ENCODE data around the gene LINC01488. TPM values are rescaled to one million over a fixed set of nuclear protein-coding genes. Genes with fewer than 3 reads are reported as not detected.

Gene LINC01488
- total RNA-seq, 4 donors from 2014 or later, result not detected

DNA sequence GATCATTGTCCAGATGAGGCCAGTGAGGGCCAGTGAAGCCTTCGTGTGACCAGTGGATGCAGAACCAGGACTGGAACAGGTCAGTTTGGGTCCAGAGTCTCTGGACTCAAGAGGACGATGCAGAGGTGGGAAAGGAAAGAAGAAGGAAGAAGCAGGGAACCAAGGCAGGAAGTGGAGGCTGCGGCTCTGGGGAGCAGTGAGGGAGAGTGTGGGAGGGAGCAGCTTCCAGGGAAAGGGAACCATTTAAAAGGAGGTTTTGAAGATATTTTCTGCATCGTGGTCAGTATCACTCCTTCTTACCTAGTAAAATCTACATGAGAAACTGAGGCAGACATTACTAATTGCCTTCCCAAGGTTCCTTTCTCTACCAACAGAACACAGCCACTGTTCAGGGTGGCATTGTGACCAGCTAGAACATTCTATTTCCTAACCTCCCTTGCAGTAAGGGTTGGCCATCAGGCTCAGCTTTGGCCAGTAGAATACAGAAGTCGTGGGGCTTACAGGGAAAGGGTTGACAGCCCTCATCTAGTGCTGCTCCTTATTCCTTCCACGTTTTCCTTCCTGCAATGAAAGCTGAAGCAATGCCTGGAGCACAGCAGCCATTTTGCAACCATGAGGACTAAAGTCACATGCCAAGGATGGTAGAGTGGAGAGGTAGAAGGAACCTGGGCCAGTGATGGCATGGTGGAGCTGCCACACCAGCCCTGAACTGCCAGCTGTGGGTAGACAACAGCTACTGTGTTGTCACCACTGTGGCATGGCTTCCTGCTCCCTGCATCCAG, 29.1 kb upstream of the LINC01488 start:
- intact Hi-C loops (cut with DNase I; ENCODE audit: low total_unique reads), result no loop called here

DNA sequence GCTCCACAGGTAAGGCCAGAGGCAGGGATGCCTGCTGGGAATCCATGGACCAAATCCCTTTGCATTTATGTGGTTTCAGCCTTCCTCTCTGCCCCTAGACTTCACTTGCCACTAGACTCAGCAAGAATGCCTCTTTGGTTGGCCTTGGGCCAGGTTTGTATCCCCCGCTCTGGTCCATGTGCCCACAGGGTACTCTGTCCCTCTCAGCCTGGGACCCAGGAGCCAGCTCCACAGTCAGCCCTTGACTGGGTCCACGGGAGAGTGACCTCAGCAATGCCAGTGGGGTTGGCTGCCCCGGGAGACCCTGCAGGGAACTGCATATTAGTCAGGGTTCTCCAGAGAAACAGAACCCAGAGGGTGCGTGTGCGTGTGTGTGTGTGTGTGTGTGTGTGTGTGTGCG, 28.3 kb upstream of the LINC01488 start:
- H3K4me3 ChIP-seq (ENCODE audit: low read depth, poor library complexity, severe bottlenecking), result no peak overlapping the region
- WGBS, 2 donors, result 71 to 82% methylated on average over 5 to 6 of the region's 6 CpGs
- DNase-seq (ENCODE audit: low spot score in 2 of 2), result no peak
- intact Hi-C loops (cut with DNase I; ENCODE audit: low total_unique reads), result no loop called here
- TF ChIP-seq, protein P1, sequence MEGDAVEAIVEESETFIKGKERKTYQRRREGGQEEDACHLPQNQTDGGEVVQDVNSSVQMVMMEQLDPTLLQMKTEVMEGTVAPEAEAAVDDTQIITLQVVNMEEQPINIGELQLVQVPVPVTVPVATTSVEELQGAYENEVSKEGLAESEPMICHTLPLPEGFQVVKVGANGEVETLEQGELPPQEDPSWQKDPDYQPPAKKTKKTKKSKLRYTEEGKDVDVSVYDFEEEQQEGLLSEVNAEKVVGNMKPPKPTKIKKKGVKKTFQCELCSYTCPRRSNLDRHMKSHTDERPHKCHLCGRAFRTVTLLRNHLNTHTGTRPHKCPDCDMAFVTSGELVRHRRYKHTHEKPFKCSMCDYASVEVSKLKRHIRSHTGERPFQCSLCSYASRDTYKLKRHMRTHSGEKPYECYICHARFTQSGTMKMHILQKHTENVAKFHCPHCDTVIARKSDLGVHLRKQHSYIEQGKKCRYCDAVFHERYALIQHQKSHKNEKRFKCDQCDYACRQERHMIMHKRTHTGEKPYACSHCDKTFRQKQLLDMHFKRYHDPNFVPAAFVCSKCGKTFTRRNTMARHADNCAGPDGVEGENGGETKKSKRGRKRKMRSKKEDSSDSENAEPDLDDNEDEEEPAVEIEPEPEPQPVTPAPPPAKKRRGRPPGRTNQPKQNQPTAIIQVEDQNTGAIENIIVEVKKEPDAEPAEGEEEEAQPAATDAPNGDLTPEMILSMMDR (IDR thresholded peaks at IDR 0.05), result no peak
- TF ChIP-seq POLR2A (IDR thresholded peaks at IDR 0.05), result no peak

More for the DNA sequence above, 29.1 kb upstream of the LINC01488 start:
- 76 to 79% methylated on average over 6 of the region's 6 CpGs for WGBS, 2 donors
- no peak for TF ChIP-seq POLR2A (IDR thresholded peaks at IDR 0.05)
- TF ChIP-seq, protein P1 (IDR thresholded peaks at IDR 0.05), result no peak
- no peak overlapping the region for H3K4me3 ChIP-seq (ENCODE audit: low read depth, poor library complexity, severe bottlenecking)
- DNase-seq (ENCODE audit: low spot score in 2 of 2), result no peak

DNA sequence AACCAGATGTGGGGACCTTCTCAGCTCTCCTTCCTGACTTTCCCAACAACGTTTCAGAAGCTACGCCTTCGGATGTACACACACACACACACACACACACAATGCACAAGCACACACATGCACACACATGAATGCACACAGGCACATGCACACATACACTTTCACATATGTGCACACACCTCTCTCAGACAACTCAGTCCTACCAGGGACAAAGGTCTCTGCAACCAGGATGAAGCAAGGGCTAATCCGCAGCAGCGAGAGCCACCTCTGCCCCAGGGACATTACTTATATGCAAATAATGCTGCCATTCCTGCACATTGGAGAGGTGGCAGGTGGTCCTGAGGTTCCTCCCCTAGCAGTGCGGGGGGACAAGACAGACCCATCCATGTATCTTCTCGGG, 27.4 kb upstream of the LINC01488 start:
- no peak for DNase-seq (ENCODE audit: low spot score in 2 of 2)
- TF ChIP-seq POLR2A (IDR thresholded peaks at IDR 0.05), result no peak
- TF ChIP-seq, protein P1 (IDR thresholded peaks at IDR 0.05), result no peak
- intact Hi-C loops (cut with DNase I; ENCODE audit: low total_unique reads), result no loop called here
- 94 to 95% methylated on average over 7 of the region's 7 CpGs for WGBS, 2 donors
- H3K4me3 ChIP-seq (ENCODE audit: low read depth, poor library complexity, severe bottlenecking), result no peak overlapping the region

DNA sequence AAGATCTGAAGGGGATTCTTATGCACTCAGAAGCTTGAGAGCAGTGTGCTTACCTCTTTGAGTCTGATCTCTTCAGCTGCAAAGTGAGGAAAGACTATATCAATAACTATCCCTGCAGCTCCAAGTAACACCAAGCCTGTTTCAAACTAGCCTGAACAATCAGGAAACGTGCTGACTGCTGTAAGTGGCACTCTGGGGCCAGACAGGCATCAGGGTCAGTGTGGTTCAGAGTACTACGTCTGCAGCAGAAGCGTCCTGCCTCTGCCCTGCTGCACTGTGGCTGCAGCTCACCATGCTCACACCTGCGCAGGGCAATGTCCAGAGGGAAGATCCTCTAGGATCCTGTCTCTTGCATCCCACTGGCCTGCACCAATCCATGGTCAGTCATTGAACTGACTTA, 25.5 kb upstream of the LINC01488 start:
- TF ChIP-seq, protein P1 (IDR thresholded peaks at IDR 0.05), result no peak
- no peak for TF ChIP-seq POLR2A (IDR thresholded peaks at IDR 0.05)
- WGBS, 2 donors, result 78 to 90% methylated on average over 4 of the region's 4 CpGs
- H3K4me3 ChIP-seq (ENCODE audit: low read depth, poor library complexity, severe bottlenecking), result no peak overlapping the region
- intact Hi-C loops (cut with DNase I; ENCODE audit: low total_unique reads), result no loop called here
- no peak for DNase-seq (ENCODE audit: low spot score in 2 of 2)

DNA sequence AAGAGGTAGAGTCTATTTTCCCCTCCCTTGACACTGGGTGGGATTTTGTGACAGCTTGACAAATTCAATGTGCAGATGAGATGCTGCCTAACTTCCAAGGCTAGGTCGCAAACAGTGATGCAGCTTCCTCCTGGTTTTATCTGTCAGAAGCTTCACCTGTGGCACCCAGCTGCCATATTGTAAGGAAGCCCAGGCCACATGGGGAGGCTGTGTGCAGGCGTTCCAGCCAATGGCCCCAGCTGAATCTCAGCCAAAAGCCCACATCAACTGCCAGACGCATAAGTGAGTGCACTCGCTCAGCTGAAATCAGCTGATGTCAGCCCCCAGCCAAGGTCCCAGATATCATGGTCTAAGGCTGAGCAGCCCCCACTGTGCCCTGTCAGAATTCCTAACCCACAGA, 24.8 kb upstream of the LINC01488 start:
- intact Hi-C loops (cut with DNase I; ENCODE audit: low total_unique reads), result no loop called here
- 80 to 100% methylated on average over 4 of the region's 4 CpGs for WGBS, 2 donors
- TF ChIP-seq, protein P1 (IDR thresholded peaks at IDR 0.05), result no peak
- TF ChIP-seq POLR2A (IDR thresholded peaks at IDR 0.05), result no peak
- DNase-seq (ENCODE audit: low spot score in 2 of 2), result no peak
- H3K4me3 ChIP-seq (ENCODE audit: low read depth, poor library complexity, severe bottlenecking), result no peak overlapping the region
